Measurements from ENCODE around the gene RCBTB2. TPM values are rescaled to one million over a fixed set of nuclear protein-coding genes. Genes with fewer than 3 reads are reported as not detected.

RCBTB2 gene
- total RNA-seq, 2 donors from 2014 or later = 1.6 to 6.0 TPM

DNA sequence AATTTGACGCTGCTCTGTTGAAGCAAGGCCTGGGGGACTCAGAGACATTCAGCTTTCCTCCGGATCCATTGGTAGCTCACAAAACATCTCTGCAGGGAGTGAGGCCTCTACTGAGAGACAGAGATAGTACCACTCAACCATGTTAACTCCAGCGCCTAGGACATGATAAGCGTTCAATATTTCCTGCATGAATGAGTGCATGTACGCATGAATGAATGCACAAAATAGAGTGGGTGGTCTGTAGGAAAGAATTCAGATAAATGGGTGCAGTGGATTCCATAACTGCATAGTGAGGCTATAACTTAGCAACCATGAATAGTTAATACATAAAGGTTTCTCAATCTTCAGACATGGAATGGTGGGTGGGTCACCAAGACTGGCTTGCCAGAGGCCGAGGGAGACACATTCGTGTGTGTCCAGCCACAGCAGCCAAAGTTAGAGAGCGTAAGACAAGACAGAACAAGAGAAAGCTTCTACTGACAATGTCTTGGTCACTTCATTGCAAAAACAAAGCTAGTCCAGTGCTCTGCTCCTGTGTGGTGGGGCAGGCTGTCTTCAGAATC, 36.3 kb upstream of the RCBTB2 start:
- Histone ChIP-seq H3K4me1 (peaks cover 3% of the 10 kb centered on the region), H3K9me3 (no peaks in the 10 kb centered on the region), H3K4me3 (no peak overlapping the region), H3K36me3 (replicated peaks in 1 of 2; ENCODE audit: insufficient read depth in 1 of 2, low read depth in 2 of 2) (no peaks in the 10 kb centered on the region), H3K27ac (peak overlapping the region in 1 of 4 donors; percentile 68), H3K27me3 (no peaks in the 10 kb centered on the region)
- WGBS, 2 donors = 86 to 89% methylated on average over 8 of the region's 8 CpGs
- no peak for DNase-seq
- intact Hi-C loops (cut with DNase I) = no loop called here
- no peak for ATAC-seq
- no peak for TF ChIP-seq POLR2A (IDR thresholded peaks at IDR 0.05)
- TF ChIP-seq, protein P1, sequence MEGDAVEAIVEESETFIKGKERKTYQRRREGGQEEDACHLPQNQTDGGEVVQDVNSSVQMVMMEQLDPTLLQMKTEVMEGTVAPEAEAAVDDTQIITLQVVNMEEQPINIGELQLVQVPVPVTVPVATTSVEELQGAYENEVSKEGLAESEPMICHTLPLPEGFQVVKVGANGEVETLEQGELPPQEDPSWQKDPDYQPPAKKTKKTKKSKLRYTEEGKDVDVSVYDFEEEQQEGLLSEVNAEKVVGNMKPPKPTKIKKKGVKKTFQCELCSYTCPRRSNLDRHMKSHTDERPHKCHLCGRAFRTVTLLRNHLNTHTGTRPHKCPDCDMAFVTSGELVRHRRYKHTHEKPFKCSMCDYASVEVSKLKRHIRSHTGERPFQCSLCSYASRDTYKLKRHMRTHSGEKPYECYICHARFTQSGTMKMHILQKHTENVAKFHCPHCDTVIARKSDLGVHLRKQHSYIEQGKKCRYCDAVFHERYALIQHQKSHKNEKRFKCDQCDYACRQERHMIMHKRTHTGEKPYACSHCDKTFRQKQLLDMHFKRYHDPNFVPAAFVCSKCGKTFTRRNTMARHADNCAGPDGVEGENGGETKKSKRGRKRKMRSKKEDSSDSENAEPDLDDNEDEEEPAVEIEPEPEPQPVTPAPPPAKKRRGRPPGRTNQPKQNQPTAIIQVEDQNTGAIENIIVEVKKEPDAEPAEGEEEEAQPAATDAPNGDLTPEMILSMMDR (IDR thresholded peaks at IDR 0.05) = no peak

DNA sequence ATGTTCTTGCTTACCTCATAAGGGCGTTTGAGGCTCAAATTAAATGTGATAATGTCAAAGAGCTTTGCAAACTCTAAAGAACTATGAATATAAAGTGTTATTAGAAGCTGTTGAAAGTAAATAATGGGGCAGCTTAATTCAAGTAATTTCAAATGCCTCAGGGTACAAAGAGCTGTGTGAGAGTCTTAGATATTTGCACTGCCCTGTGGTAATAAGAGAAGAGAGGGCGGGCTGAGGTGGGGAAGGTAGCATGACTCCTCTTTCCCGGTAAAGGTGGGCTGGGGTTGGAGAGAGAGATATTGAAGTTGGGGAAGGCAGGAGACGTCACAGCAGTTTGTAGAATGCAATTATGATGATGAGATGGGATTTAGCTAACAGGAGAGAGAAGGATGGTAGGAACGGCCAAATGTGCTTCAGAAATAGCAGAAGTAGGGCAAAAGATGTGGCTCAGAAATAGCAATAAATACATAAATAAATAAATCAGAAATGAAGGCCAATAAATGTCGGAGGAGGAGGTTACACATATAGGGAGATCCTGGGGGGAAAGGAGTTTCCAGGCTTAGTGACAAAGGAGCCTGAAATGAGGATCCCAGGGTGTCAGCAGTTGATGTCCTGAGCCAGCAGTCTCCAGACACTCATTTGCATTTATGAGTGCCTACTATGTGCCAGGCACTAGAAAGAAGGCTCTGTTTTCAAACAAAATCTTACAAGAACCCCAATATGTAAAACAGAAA, 35.7 kb upstream of the RCBTB2 start:
- H3K36me3 ChIP-seq (replicated peaks in 1 of 2; ENCODE audit: insufficient read depth in 1 of 2, low read depth in 2 of 2) = no peaks in the 10 kb centered on the region
- TF ChIP-seq, protein P1 (IDR thresholded peaks at IDR 0.05) = no peak
- TF ChIP-seq POLR2A (IDR thresholded peaks at IDR 0.05) = no peak
- H3K4me3 ChIP-seq = no peak overlapping the region
- no peaks in the 10 kb centered on the region for H3K9me3 ChIP-seq
- DNase-seq (no peak), ATAC-seq (no peak)
- WGBS, 2 donors = 52 to 71% methylated on average over 6 of the region's 6 CpGs
- H3K27me3 ChIP-seq = no peaks in the 10 kb centered on the region
- H3K27ac ChIP-seq = peak overlapping the region in 3 of 4 donors; percentile 30 to 68 (median 52)
- peaks cover 3% of the 10 kb centered on the region for H3K4me1 ChIP-seq
- intact Hi-C loops (cut with DNase I) = no loop called here

DNA sequence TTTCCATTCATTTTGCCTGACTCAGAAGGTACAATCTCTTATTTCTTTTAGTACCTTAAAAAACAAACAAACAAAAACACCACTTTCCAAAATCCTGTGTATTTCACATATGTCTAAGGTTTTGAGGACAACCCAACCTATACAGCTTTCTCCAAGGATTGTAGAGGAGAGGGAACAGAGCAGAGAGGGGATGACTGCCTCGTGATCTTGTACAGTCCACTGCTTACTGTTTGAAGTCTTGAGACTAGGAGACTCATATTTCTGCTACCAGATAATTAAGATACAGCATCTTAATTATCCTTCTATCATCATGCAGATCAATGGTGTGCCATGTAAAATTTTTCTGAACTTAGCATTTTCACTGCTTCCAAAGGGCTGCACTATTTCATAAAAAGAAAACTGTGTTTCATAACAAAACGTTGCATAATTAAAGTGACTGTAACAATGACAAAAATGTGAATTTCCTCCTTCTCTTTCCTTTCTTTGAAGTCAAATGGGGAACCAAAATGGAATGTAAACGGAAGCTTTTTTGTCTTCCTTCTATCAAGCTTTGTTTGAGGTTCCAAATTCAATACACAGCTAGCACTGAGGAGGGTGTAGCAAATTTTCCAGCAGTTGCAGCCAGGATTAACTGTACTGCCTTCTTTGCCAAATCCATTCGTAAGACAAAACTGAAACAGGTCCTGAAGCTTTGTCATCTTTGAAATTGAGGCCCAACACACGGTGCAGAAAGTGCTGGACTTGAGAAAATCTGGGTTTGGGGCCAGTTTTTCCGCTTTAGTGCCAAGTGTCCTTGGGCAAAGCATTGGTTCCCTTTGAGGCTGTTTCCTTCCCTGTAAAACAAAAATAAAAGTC, 34.9 kb upstream of the RCBTB2 start:
- Histone ChIP-seq H3K9me3 (no peaks in the 10 kb centered on the region), H3K27ac (peak overlapping the region in 3 of 4 donors; percentile 30 to 68 (median 52)), H3K36me3 (replicated peaks in 1 of 2; ENCODE audit: insufficient read depth in 1 of 2, low read depth in 2 of 2) (no peaks in the 10 kb centered on the region), H3K4me3 (no peak overlapping the region), H3K27me3 (no peaks in the 10 kb centered on the region), H3K4me1 (peaks cover 3% of the 10 kb centered on the region)
- intact Hi-C loops (cut with DNase I) = no loop called here
- TF ChIP-seq POLR2A (IDR thresholded peaks at IDR 0.05) = no peak
- TF ChIP-seq, protein P1 (IDR thresholded peaks at IDR 0.05) = no peak
- 22 to 29% methylated on average over 6 of the region's 6 CpGs for WGBS, 2 donors
- peak; percentile 40 for ATAC-seq
- DNase-seq = peak in 1 of 4 donors; percentile 39

DNA sequence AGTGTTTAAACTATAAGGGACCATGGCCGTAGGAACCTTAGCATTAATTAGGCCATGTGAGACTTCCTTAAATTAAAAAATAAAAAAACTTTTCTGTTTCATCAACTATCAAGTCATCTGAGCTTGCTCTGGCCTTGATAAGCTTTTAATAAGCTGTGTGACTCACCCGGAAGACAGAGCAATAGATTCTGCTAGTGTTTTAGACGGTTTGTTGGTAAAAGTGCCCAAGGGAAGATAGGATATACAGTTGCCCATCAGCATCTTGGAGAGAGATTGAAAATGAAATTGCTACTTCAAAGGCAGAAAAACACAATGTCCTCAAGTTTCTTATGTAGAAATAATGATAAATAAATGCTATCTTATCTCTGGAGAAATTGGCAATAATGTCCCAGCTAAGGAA, 31.2 kb upstream of the RCBTB2 start:
- intact Hi-C loops (cut with DNase I) = no loop called here
- Histone ChIP-seq H3K27ac (no peak overlapping the region), H3K36me3 (replicated peaks in 1 of 2; ENCODE audit: insufficient read depth in 1 of 2, low read depth in 2 of 2) (no peaks in the 10 kb centered on the region), H3K4me3 (no peak overlapping the region), H3K4me1 (peaks cover 3% of the 10 kb centered on the region), H3K9me3 (no peaks in the 10 kb centered on the region), H3K27me3 (no peaks in the 10 kb centered on the region)
- ATAC-seq (no peak), DNase-seq (no peak)
- TF ChIP-seq, protein P1 (IDR thresholded peaks at IDR 0.05) = no peak
- TF ChIP-seq POLR2A (IDR thresholded peaks at IDR 0.05) = no peak
- WGBS, 2 donors = 65 to 80% methylated on average over 3 of the region's 3 CpGs
